ENCODE measurements around the gene ZNF296.

The ZNF296 gene

GRCh38 chr19:45076029-45076850 lies at the start of gene ZNF296:
ZNF296 (minus strand) TSS chr19:45076478; CDS start chr19:45076373, 105 bp downstream.
- H3K36me3 ChIP-seq = peaks cover 7% of the 10 kb centered on the region
- DNase-seq = no peak
- peak within 1 kb of the TSS; percentile 45; the same call in 1 of the 2 replicates for H3K27ac ChIP-seq
- H3K4me3 ChIP-seq (ENCODE audit: low read depth, low read length) = no peak within 1 kb of the TSS
- no peaks in the 10 kb centered on the region for H3K27me3 ChIP-seq (ENCODE audit: insufficient read depth, low read depth, severe bottlenecking)
- no peak for TF ChIP-seq CTCF (IDR thresholded peaks at IDR 0.05; ENCODE audit: low read depth, low read length)
- no peaks in the 10 kb centered on the region for H3K9me3 ChIP-seq (ENCODE audit: severe bottlenecking)

- no peak for TF ChIP-seq CTCF (IDR thresholded peaks at IDR 0.05; ENCODE audit: low read depth, low read length)
- H3K27ac ChIP-seq = no peak overlapping the region
- no peaks in the 10 kb centered on the region for H3K27me3 ChIP-seq (ENCODE audit: insufficient read depth, low read depth, severe bottlenecking)
- no peak overlapping the region for H3K4me3 ChIP-seq (ENCODE audit: low read depth, low read length)
- no peaks in the 10 kb centered on the region; the same call in 1 of the 2 replicates for H3K36me3 ChIP-seq
- no peaks in the 10 kb centered on the region for H3K9me3 ChIP-seq (ENCODE audit: severe bottlenecking)
- DNase-seq = no peak
Observed at GRCh38 chr19:45125360-45125759, 49.1 kb upstream of the ZNF296 start.

GRCh38 chr19:45124021-45124420 lies 47.7 kb upstream of the ZNF296 start:
- no peak for DNase-seq
- no peak overlapping the region for H3K4me3 ChIP-seq (ENCODE audit: low read depth, low read length)
- H3K36me3 ChIP-seq = no peaks in the 10 kb centered on the region; the same call in none of the 2 replicates
- no peaks in the 10 kb centered on the region for H3K27me3 ChIP-seq (ENCODE audit: insufficient read depth, low read depth, severe bottlenecking)
- peak overlapping the region; percentile 26; the same call in 1 of the 2 replicates for H3K27ac ChIP-seq
- H3K9me3 ChIP-seq (ENCODE audit: severe bottlenecking) = no peaks in the 10 kb centered on the region
- TF ChIP-seq CTCF (IDR thresholded peaks at IDR 0.05; ENCODE audit: low read depth, low read length) = no peak

- no peak for TF ChIP-seq CTCF (IDR thresholded peaks at IDR 0.05; ENCODE audit: low read depth, low read length)
- Histone ChIP-seq H3K27me3 (ENCODE audit: insufficient read depth, low read depth, severe bottlenecking) (no peaks in the 10 kb centered on the region), H3K9me3 (ENCODE audit: severe bottlenecking) (no peaks in the 10 kb centered on the region), H3K4me3 (ENCODE audit: low read depth, low read length) (no peak overlapping the region), H3K27ac (no peak overlapping the region; the same call in none of the 2 replicates), H3K36me3 (no peaks in the 10 kb centered on the region; the same call in none of the 2 replicates)
- DNase-seq = peak; percentile 60
Observed at GRCh38 chr19:45123440-45123850, 47.2 kb upstream of the ZNF296 start.

- no peaks in the 10 kb centered on the region for H3K27me3 ChIP-seq (ENCODE audit: insufficient read depth, low read depth, severe bottlenecking)
- TF ChIP-seq CTCF (IDR thresholded peaks at IDR 0.05; ENCODE audit: low read depth, low read length) = no peak
- no peaks in the 10 kb centered on the region for H3K9me3 ChIP-seq (ENCODE audit: severe bottlenecking)
- no peak overlapping the region for H3K27ac ChIP-seq
- H3K36me3 ChIP-seq = no peaks in the 10 kb centered on the region; the same call in none of the 2 replicates
- no peak overlapping the region for H3K4me3 ChIP-seq (ENCODE audit: low read depth, low read length)
- no peak for DNase-seq
Observed at GRCh38 chr19:45122832-45123231, 46.6 kb upstream of the ZNF296 start.

All from WERI-Rb-1 (cell line).